CD4-positive, alpha-beta T cell treated with Interleukin-21 for 1 hour (primary cell): Measurements from ENCODE around the gene SCN9A.
"Not testable (repeated sequence)": the region's sequence is repeated elsewhere in the genome, so short reads cannot be mapped to it uniquely, and the experiment has no call there.

ENCODE experiments used
- DNase-seq: peaks from one replicate; pipeline ENCODE4 v3.0.0-alpha.2; 2020

The SCN9A gene

DNA sequence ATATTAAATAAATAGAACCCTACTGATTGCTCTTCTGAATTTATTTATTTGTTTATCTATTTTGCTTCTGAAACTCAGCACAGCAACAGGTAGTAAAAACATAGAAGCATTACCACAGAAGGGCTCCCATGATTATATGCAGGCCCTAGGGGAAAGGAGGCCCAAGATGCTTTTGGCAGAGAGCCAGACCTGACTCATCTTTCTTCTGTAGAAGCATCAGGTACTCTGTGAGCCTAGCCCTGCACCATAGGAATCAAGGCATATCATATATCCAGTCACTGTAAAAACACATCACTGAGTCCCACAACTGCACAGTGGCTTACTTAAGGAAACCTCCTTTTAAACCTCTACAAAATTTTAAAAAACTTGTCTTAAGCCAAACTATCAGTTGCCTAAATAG lies 1.8 kb downstream of the SCN9A start:
- no peak for DNase-seq

GRCh38 chr2:166373539-166373938 lies 2.2 kb downstream of the SCN9A start:
- no peak for DNase-seq

- DNase-seq = no peak
These were observed 2.6 kb downstream of the SCN9A start for GRCh38 chr2:166373105-166373504.

GRCh38 chr2:166372046-166372445 lies 3.7 kb downstream of the SCN9A start:
- no peak for DNase-seq

GRCh38 chr2:166365803-166366420 lies 9.8 kb downstream of the SCN9A start:
- DNase-seq = no peak

DNA sequence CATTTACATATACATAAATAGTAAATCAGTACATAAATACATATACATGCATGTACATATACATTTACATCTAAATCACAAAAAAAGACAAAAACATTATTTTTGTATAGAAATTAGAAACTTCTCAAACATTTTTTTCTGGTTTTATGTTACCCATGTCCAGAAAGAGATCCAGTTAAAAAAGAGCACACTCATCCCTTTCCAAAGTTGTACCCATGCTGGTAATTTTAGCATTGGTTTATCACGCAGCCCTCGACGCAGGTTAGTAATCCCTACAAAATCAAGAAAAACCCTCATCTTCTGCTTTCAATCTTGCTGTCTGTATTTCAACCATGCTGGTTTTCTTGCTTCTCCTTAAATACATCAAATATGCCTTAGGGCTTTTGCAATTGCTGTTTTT lies 10.5 kb downstream of the SCN9A start:
- no peak for DNase-seq

- no peak for DNase-seq
These were observed 11.1 kb downstream of the SCN9A start for GRCh38 chr2:166364476-166365161.

DNA sequence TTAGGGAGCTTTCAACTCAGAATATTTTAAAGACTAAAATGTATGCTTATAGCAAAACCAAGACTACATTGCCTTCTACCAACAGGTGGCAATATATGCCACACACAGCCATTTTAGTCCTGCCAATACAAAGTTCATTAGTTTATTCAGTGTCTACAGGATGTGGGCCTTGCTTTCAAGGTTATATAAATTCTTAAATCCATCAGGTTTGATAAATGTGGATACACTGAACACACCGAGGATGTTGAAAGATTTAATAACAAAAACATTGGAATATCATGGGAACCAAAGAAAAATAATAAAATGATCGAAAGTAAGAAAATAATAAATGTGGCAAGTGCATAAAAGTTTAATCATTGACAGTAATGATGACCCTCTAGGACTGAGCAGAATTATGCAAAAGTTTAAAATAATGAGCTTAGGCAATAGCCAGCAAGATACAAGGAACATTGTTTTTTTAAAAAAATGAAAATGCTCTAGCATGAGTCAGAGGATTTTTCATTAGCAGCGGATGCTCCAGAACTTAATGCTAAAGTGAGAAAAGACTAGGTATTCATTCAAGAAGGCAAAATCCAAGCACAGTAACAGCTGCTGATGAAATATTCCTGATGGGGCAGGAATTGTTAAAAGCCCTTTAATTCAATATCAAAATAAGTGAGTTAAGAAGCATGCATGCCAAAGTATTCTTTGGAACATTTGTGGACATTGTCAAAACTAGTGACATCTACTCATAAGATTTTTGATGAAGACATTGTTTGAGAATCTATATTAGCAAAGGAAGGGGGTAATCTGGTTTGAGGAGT lies 14.2 kb downstream of the SCN9A start:
- no peak for DNase-seq

DNA sequence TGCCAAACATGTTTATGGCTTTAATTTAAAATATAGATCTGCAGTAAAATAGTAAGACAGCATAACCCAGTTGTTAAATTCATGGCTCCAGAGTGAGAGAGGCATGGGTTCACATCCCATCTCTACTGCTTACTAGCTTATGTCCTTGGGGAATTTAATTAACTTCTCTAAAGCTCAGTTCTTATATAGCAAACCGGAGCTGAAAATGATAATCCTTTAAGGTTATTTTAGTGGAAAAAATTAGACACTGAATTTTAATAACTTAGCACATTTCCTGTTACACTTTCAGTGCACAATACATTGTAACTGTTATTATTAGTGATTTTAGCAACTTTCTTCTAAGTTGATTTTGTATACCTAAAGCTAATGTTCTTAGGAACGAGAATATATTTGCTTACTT lies 14.8 kb downstream of the SCN9A start:
- DNase-seq = no peak

- DNase-seq = no peak
These were observed 15.3 kb downstream of the SCN9A start for GRCh38 chr2:166360426-166360825.

GRCh38 chr2:166357950-166358321 lies 17.8 kb downstream of the SCN9A start:
- DNase-seq = not testable (repeated sequence)

DNA sequence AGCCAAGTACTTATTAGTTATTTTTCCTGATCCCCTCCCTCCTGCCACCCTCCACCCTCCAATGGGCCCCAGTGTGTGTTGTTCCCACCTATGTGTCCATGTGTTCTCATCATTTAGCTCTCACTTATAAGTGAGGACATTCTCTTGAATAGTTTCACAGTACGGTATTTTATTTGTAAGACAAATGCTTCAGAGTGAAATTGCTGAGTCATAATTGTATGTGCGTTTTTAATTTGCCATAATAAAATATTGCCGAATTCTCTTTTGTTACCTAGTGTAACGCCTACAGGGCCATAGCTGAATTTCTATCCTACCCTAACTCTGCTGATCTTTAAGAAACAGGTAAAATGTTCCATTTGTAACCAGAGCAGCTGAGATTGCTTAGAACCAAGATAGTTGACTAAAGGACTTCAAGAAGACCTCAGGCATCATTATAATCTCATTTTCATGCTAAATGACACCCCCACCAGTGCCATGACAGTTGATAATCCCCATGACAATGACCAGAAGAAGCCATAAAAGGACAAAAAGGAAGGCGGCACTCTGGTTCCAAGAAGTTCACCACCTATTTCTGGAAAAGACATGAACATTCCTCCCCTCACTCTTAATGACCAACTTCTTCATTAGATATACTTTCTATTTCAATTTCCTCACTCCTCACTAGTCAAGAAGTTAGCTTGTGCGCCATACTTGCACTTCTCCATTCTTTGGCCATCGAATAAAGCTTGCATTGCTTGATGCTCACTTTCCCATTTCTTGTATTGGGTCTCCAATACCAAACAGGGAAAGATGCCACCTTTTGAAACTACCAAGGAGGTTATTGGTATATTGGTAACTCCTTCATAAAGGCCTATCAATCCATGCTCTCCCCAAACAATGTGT lies 18.4 kb downstream of the SCN9A start:
- no peak for DNase-seq

- DNase-seq = no peak
These were observed 24.4 kb downstream of the SCN9A start for GRCh38 chr2:166351319-166351718.

GRCh38 chr2:166350525-166350924 lies 25.2 kb downstream of the SCN9A start:
- DNase-seq = no peak

- DNase-seq = no peak
These were observed 31.2 kb downstream of the SCN9A start for GRCh38 chr2:166344286-166345113.

DNA sequence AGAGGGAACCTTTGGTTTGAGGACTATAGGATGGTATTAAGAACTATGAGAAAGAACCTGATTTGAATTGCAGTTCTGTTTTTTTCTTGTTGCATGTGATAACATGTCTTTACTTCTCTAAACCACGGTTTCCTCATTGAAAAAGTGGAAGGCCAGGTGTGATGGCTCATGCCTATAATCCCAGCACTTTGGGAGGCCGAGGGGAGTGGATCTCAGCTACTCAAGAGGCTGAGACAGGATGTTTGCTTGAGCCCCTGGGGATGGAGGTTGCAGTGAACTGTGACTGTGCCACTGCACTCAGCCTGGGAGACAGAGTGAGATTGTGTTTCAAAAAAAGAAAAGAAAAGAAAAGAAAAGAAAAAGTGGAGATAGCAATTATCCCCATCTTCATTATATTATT lies 32.3 kb downstream of the SCN9A start:
- DNase-seq = no peak

GRCh38 chr2:166341426-166341825 lies 34.3 kb downstream of the SCN9A start:
- no peak for DNase-seq

DNA sequence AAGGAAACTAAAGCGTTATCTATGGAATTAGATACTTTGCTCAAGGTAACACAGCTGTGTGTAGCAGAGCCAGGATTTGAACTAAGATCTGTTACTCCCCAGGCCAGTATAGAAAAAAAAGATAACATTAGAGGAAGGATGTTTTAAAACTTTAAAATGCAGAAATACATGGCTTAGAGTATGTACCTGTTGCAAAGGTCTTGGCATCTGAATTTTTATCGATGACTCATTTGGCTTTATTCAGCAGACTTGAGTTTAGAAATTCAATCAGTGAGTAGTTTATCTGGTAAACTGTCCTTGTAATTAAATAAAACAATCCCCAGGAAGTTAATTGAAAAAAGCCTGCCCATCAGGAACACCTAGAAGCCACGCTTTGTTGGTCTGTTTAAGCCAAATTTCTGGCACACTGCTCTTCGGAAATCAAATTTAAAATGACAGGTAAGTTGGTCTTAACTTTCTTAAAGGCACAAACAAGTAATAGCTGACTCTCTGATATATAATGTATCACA lies 36.9 kb downstream of the SCN9A start:
- no peak for DNase-seq

DNA sequence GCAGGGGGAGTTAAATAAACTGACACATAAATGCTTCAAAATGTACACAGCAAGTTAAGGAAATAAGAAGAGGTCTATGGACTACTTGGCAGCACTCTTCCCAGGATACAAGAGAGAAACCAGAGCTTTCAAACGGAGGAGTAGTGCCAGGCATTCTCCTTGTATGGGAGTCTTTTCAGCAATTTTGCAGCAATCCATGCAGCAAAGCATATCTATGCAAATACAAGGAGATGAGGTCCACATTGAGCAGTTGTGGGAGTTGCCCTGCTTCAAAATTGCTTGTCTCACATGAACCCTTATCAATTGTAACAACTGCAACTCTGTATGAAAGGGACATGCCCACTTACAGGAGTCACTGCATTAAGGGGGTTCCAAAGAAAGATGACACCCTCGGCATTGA lies 37.8 kb downstream of the SCN9A start:
- DNase-seq = no peak

GRCh38 chr2:166335284-166335683 lies 40.5 kb downstream of the SCN9A start:
- no peak for DNase-seq

- no peak for DNase-seq
These were observed 40.9 kb downstream of the SCN9A start for GRCh38 chr2:166334805-166335204.

GRCh38 chr2:166333801-166334200 lies 41.9 kb downstream of the SCN9A start:
- DNase-seq = no peak
